Skin of body (tissue), 2 donors: ENCODE data around the gene LYST. TPM values are rescaled to one million over a fixed set of nuclear protein-coding genes. Genes with fewer than 3 reads are reported as not detected.
A peak's percentile ranks its signal among the peaks of the same experiment; 100 is the strongest.
"Not testable (repeated sequence)": the region's sequence is repeated elsewhere in the genome, so short reads cannot be mapped to it uniquely, and the experiment has no call there.

Experiments used
- DNase-seq: peaks from one replicate; lab custom pipeline; 2025; lab: John Stamatoyannopoulos, UW
- total RNA-seq: library from RNA; depleted of rRNA; stranded (reverse); fragments of >200 nt; gene quantifications from one replicate; pipeline ENCODE4 v1.2.3, GENCODE V29; 2014

LYST gene
- total RNA-seq, 1 donor from 2014 or later, result 48.6 TPM

- DNase-seq, result no peak
These were observed 98.9 kb downstream of the LYST start for GRCh38 chr1:235767795-235768194.

GRCh38 chr1:235766794-235767285 lies 99.9 kb downstream of the LYST start:
- DNase-seq, result no peak

DNA sequence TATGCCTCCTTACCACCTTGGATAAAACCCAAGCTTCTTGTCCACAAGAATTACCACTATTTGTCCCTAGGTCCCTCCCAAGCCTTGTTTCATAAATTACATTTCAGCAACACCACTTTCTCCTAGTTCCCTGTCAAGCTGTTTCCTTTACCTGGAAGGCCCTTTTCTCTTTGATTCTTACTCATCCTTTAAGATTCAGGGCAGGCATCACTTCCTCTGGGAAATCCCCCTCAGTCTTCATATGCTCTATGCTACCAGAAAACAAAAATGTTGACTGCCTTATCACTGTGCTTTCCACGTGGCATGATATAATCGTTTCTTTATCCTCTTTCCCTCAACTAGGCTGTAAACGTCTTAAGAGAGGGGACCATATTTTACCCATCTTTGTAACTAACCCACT lies 102.7 kb downstream of the LYST start:
- no peak for DNase-seq

GRCh38 chr1:235759336-235759735 lies 107.4 kb downstream of the LYST start:
- no peak for DNase-seq

- DNase-seq, result no peak
These were observed 107.8 kb downstream of the LYST start for GRCh38 chr1:235758931-235759330.

DNA sequence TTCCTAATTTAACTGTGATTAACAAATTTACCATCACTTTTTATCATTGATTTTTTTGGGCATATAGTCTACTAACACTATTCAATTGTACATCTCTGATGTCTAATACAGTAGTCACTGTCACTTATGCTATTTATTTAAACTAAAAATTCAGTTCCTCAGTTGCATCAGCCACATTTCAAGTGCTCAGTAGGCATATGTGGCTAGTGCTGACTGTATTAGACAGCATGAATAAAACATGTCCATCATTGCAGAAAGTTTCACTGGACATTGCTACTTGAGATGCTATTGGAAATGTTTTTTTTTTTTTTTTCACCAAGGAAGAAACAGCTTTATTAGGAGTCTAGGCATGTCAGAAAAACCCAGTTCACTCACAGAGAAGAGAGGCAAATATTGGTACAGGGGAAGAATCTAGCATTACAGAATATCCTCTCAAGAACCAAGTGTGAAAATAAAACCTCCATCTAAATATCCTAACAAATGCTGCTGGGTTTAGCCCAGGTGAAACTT lies 109.1 kb downstream of the LYST start:
- DNase-seq, result no peak

GRCh38 chr1:235754186-235754585 lies 112.5 kb downstream of the LYST start:
- DNase-seq, result not testable (repeated sequence)

- DNase-seq, result no peak
These were observed 116.9 kb downstream of the LYST start for GRCh38 chr1:235749755-235750300.

DNA sequence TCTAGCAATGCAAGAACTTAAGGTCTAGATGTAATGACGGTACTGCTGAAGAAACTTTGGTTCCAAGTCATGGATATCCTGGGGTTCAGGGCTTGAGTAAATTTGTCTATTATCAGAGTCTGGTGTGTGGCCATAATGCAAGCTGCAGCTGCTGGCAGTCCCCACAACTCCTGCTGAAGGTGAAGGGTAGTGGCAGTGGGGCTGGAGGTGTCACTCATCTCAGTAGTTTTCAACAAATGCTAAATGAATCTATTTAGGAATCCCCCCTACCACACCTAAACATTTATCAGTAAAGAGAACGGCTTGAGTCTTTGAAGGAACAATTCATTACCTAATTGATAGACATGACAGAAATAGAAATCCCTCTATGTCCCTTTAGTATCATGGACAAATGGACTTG lies 118.0 kb downstream of the LYST start:
- DNase-seq, result no peak

DNA sequence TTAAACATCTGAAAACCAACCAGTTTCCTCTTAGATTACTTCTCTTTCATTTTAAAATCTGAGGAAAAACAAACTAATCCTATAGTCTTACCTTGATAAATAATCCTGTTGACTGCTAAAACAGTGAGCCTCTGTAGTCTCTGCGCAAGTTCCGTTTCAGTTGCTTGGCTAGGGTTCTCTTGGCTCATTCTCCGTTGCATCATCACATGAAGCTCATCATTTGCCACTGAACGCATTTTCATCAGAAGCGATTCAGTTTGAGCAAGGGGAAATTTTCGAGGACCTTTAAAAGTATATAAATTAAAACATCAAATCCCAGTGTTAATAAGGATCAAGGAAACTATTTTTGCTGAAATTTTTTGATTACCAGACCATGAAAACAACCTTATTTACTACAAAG lies 120.5 kb downstream of the LYST start:
- DNase-seq, result no peak

DNA sequence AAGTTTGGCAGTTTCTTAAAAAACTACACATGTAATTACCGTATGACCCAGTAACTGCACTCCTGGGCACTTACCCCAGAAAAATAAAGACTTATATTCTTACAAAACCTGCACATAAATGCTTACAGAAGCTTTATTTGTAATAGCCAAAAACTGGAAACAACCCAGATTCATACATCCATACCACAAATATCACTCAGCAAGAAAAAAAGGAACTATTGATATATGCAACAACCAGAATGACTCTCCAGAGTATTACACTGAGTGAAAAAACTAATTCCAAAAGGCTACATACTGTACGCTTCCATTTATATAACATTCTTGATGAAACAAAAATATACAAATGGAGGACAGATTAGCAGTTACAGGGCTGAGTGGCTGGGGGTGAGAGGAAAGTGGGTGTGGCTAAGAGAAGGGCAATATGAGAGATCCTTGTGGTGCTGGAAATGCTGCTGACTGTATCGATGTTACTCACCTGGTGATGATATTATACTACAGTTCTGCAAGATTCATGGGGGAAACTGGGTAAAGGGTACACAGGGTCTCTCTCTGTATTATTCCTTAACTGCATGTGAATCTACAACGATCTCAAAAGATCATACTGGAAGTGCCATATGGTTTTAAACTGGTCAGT lies 121.1 kb downstream of the LYST start:
- DNase-seq, result no peak

DNA sequence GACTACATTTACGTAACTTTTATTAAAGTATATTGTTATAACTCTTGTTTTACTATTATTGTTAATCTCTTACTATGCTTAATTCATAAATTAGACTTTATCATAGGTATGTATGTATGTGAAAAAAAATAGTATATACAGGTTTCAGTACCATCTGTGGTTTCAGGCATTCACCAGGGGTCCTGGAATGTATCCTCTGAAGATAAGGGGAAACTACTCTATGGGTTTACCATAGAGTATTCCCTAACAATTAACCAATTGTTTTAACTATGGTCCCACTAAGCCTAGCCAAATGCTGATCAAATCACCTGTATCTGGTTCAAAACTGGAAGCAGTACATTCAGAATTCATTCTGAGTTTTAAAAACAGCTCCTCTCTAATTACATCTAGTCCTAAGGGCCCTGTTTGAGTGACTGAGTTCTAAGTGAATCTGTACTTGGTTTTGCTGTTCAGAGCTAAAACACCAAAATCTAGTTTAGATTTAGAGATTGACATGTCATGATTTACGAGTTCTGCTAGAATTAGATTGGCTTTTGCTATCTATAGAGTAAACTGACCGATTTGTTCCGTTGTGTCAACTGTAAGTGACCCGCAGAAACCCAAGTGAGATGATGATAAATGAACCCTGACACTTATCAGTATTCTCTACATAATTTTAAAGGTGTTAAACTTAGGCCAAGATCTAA lies 123.6 kb downstream of the LYST start:
- DNase-seq, result no peak

GRCh38 chr1:235741294-235741693 lies 125.4 kb downstream of the LYST start:
- DNase-seq, result no peak

DNA sequence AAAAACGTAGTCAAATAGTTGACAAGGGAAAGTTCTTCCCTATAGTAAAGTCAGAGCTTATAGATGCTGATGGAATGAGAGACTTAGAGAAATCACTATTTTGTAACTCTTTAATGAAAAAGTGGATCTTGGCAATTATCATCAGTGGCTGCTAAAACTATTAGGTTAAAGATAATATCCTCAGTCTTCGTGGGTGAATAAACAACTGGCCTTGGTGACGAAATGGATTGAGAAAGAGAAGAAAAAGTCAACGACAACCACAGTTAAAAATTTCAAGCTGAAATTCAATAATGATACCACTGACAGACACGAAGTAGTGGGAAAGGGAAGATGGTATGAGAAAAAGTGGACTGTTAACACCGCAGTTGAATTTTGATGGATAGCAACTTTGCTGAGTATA lies 127.1 kb downstream of the LYST start:
- no peak for DNase-seq

- DNase-seq, result no peak
These were observed 127.6 kb downstream of the LYST start for GRCh38 chr1:235739124-235739523.

GRCh38 chr1:235737751-235738150 lies 129.0 kb downstream of the LYST start:
- no peak for DNase-seq

- DNase-seq, result no peak
These were observed 130.4 kb downstream of the LYST start for GRCh38 chr1:235736263-235736662.

- no peak for DNase-seq
These were observed 131.1 kb downstream of the LYST start for GRCh38 chr1:235735621-235736020.

GRCh38 chr1:235734335-235734734 lies 132.4 kb downstream of the LYST start:
- DNase-seq, result no peak

DNA sequence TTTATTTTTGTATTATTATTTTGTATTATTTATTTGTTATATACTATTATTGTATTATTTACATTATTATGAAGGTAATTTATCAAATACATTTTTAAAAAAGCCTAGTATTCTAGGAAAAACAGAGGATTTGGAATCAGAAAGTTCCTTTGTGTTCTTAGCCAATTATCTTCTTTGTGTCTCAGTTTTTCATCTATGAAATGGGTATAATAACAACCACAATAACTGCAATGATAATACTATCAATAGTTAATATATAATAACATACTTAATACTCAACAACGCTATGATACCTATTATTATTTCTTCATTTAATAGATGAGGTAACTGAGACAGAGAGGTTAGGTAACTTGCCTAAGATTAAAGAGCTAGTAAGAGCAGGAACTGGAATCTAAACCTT lies 136.7 kb downstream of the LYST start:
- no peak for DNase-seq

DNA sequence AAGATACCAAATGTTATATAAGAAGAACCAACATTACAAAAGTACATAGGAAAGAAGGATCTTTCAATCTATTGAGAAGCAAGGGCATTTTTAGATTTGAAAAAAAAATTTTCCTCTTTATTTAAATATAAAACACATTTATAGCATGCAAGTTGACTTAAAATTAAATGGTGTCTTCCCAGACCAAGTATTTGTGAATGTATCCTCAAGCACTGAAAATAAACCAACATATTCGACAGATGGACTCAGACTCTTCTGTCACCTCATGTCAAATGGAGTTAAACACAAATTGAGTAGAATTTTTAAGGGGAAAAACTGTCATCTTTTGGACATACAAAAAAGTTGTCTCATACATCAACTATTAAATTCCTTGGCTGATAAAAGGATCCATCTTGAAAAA lies 140.1 kb downstream of the LYST start:
- no peak for DNase-seq

- no peak for DNase-seq
These were observed 141.3 kb downstream of the LYST start for GRCh38 chr1:235725434-235725833.

DNA sequence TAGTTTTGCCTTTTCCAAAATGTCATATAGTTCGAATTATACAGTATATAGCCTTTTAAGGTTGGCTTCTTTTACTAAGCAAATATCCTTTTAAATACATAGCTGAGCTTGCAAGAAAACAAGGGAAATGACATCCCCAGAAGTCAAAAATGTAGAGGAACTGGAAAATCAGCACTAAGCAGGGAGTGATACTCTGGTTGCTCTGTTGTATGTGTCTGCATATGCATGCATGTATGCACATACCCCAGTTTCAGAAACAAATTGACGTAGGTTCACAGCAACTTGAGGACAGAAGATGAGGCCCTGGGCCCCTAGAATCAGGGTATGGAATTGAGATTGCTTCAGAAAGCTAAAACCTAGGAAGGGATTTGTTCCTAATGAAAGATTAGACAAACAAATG lies 142.0 kb downstream of the LYST start:
- DNase-seq, result peak; percentile 3
